Mesodermal cell (in vitro differentiated cells): Measurements from ENCODE around the gene PRDM16.

ENCODE experiments used
- H3K27ac ChIP-seq: 2 replicates; pipeline ENCODE4 v1.7.0; 2013; ENCODE audit warnings: mild to moderate bottlenecking, low read depth, low read length, moderate library complexity; ENCODE audit not compliant: severe bottlenecking
- H3K36me3 ChIP-seq: 2 replicates; pipeline ENCODE4 v1.7.1; 2013; ENCODE audit warnings: mild to moderate bottlenecking, low read length, moderate library complexity; ENCODE audit not compliant: control insufficient read depth, insufficient read depth
- H3K4me1 ChIP-seq: one replicate; pipeline ENCODE4 v1.7.1; 2013; ENCODE audit warnings: mild to moderate bottlenecking, low read length; ENCODE audit not compliant: insufficient read depth, control insufficient read depth, poor library complexity, severe bottlenecking
- H3K4me3 ChIP-seq: 2 replicates; pipeline ENCODE4 v1.7.0; 2013; ENCODE audit warnings: low read length, control low read depth, mild to moderate bottlenecking; ENCODE audit not compliant: insufficient read depth, poor library complexity, severe bottlenecking; ENCODE audit errors: extremely low read depth
- H3K9me3 ChIP-seq: 2 replicates; pipeline ENCODE4 v1.7.1; 2013; ENCODE audit warnings: mild to moderate bottlenecking, low read length, moderate library complexity; ENCODE audit not compliant: control insufficient read depth
- WGBS, 2 experiments: methylation state at CpG; one replicate each; pipeline ENCODE4 v1.1.5; 2013; ENCODE audit warnings: missing lambda C conversion rate in 2 of 2; ENCODE audit not compliant: insufficient coverage in 2 of 2; 5-methylcytosine and 5-hydroxymethylcytosine counted together

PRDM16 gene

DNA sequence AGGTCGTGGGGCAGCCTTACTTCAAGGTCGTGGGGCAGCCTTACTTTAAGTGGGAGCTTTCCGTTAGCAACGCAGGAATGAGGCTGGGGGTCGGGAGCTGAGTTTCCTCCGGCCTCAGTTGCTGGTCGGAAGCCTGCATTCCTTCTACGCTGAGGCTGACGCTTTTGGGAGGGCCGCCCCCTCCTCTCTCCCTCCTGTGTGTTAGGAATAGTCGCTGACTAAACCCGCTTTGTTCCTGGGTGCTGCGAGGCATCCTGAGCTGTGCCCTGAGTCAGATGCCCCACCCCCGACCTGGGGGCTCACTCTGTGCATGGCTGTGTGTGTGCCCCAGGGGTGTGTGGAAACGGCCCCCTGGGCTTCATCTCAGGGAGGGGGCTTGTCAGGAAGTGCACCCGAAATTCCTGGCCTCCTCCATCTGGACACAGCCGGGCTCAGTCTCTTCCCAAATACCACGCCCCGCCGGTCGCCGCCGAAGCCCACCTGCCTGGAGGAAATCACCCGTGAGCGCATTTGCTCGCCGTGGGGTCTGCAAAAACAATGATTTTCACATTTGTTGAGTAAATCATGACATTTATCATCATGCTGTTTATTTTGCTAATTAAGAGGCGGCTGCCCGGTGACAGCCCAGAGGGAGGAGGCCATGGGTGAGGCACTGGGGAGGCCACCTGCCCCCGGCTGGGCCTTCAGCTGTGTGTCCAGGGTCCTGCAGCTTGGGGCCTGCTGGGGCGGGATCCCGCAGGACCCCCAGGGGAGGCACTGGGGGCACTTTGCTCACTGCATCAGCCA lies 121.4 kb downstream of the PRDM16 start:
- peaks cover 11% of the 10 kb centered on the region for H3K4me1 ChIP-seq
- H3K4me3 ChIP-seq: no peak overlapping the region
- no peak overlapping the region for H3K27ac ChIP-seq
- no peaks in the 10 kb centered on the region for H3K36me3 ChIP-seq
- WGBS, 2 experiments: 64 to 65% methylated on average over 25 to 28 of the region's 32 CpGs
- no peaks in the 10 kb centered on the region for H3K9me3 ChIP-seq

DNA sequence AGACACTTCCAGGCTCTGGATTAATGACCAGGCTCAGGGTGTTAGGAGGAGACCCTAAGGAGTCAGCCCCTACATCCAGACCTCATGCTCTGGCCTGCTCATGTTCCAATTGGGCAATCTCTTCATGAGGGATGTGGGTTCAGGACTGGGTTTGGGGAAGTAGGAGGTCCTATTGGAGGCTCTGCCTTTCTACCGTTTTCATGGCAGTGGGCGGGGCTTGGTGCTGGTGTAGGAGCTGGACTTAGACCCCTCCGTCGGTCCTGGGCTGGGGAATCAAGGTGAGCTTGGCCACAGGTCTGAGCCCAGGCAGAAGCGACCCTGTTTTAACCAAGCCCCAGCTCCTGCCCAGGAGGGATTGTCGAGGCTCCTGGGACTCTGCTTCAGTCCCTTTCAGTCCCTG lies 123.4 kb downstream of the PRDM16 start:
- Histone ChIP-seq H3K9me3 (no peaks in the 10 kb centered on the region), H3K27ac (no peak overlapping the region), H3K4me1 (peaks cover 6% of the 10 kb centered on the region), H3K36me3 (no peaks in the 10 kb centered on the region), H3K4me3 (no peak overlapping the region)
- WGBS, 2 experiments: 88% methylated on average over 5 to 6 of the region's 6 CpGs

DNA sequence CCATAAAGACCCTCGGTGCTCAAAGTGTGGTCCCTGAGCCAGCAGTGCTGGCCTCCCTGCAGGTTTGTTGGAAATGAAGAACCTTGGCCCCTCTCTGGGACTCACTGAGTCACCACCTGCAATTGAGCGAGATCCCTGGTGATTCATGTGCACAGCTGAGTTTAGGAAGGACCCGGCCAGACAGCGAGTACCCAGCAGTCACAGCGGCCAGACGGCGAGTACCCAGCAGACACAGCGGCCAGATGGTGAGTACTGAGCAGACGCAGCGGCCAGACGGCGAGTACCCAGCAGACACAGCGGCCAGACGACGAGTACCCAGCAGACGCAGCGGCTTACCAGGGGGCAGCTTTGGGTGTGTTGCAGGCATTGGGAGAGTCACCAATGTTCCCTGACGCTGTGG lies 123.8 kb downstream of the PRDM16 start:
- no peaks in the 10 kb centered on the region for H3K36me3 ChIP-seq
- 95 to 96% methylated on average over 18 of the region's 18 CpGs for WGBS, 2 experiments
- H3K9me3 ChIP-seq: no peaks in the 10 kb centered on the region
- H3K27ac ChIP-seq: no peak overlapping the region
- peaks cover 6% of the 10 kb centered on the region for H3K4me1 ChIP-seq
- no peak overlapping the region for H3K4me3 ChIP-seq

DNA sequence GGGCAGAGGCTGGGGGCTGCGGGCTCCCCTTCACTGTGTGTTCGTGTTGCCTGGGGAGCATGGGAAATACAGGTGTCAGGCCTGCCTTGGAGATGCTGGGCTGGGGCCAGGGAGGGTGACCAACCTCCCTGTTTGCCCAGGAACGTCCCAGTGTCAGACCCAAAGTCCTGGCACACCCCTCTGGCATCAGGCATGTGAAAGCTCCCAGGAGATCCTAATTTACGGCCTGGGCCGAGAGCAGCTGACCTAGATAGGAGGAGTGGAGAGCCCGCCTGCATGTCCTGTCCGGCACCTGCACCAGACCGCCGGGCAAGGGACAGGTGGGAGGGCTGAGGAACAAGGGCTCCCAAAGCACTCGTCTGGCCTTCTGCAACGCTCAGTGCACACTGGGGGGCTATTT lies 124.8 kb downstream of the PRDM16 start:
- Histone ChIP-seq H3K4me1 (peaks cover 6% of the 10 kb centered on the region), H3K9me3 (no peaks in the 10 kb centered on the region), H3K27ac (no peak overlapping the region), H3K36me3 (no peaks in the 10 kb centered on the region), H3K4me3 (no peak overlapping the region)
- WGBS, 2 experiments: 89 to 92% methylated on average over 8 to 10 of the region's 11 CpGs

DNA sequence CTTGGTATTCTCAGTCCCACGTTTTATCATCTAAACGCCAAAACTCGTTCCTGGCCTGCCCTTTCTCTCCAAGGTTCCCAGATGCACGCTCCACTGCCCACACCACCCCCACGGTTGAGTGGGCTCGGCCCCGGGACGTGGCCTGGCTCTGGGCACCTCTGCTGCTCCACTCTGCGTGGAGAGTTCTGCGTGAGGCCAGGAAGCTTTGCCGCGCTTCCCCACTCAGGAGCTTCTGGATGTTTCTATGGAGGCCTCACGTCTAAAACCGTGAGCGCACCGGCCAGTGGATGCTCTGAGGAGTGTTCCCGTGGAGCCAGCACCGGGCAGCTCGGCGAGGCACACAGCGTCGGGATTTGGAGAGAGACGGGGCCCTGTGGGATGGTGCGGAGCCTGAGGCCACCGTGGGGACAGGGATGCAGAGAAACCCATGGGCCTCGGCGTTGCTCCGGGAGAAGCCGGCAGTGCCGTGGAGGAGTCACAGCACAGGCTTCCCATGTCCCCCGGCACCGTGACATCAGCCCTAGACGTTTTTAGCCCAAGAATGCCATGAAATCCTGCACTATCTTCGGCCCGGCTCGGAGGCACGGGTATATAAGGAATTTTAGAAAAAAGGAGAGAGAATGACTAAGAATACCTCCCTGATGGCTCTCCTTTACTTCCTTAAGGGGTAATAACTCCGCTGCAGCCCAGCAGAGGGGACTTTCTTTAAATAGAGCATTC lies 125.9 kb downstream of the PRDM16 start:
- Histone ChIP-seq H3K36me3 (no peaks in the 10 kb centered on the region), H3K27ac (no peak overlapping the region), H3K4me3 (no peak overlapping the region), H3K4me1 (peaks cover 6% of the 10 kb centered on the region), H3K9me3 (no peaks in the 10 kb centered on the region)
- 90 to 93% methylated on average over 32 to 37 of the region's 38 CpGs for WGBS, 2 experiments

DNA sequence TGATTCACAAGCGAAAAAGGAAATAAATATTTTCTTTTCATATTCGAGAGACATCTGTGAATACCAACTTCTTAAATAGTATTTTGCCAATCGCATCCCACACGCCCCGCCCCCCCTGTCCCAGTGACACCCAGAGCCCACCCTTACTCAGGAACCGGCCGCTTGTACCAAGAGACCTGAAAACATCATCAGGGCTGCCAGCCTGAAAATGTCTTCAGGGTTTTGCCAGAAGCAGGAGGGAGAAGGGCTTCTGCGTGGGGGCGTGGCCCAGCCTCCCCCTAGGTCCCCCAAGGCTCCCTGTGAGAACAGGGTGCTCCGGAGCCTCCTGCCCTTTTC lies 126.4 kb downstream of the PRDM16 start:
- H3K36me3 ChIP-seq: no peaks in the 10 kb centered on the region
- H3K4me3 ChIP-seq: no peak overlapping the region
- WGBS, 2 experiments: 84 to 86% methylated on average over 4 to 5 of the region's 10 CpGs
- H3K4me1 ChIP-seq: peaks cover 3% of the 10 kb centered on the region
- H3K9me3 ChIP-seq: no peaks in the 10 kb centered on the region
- H3K27ac ChIP-seq: no peak overlapping the region

DNA sequence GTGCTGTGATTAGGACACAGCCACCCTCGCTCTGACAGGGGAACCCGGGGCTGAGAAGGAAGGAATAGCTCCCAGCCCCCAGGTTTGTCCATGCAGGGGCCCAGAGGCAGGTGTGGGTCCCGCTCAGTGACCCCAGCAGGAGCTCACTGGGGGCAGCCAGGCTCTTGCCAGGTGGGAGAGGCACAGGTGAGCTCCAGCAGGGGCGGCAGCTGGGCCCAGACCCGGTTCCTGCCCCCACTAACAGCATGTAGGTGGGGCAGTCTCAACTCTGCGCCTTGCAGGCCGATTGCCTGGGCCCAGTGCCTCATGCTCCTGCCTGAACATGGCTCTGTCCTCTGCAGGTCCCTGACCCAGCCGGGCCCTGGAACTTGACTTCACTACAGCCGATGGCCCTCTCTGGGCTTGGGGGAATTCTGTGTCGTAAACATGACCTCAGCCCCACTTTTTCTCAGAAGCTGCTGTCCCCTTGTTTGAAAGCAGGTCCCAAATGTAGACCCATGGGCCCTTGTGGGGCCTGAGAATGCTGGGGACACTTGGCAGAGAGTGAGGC lies 127.0 kb downstream of the PRDM16 start:
- Histone ChIP-seq H3K4me3 (no peak overlapping the region), H3K4me1 (no peaks in the 10 kb centered on the region), H3K27ac (no peak overlapping the region), H3K36me3 (no peaks in the 10 kb centered on the region), H3K9me3 (no peaks in the 10 kb centered on the region)
- 89 to 93% methylated on average over 9 to 10 of the region's 10 CpGs for WGBS, 2 experiments

DNA sequence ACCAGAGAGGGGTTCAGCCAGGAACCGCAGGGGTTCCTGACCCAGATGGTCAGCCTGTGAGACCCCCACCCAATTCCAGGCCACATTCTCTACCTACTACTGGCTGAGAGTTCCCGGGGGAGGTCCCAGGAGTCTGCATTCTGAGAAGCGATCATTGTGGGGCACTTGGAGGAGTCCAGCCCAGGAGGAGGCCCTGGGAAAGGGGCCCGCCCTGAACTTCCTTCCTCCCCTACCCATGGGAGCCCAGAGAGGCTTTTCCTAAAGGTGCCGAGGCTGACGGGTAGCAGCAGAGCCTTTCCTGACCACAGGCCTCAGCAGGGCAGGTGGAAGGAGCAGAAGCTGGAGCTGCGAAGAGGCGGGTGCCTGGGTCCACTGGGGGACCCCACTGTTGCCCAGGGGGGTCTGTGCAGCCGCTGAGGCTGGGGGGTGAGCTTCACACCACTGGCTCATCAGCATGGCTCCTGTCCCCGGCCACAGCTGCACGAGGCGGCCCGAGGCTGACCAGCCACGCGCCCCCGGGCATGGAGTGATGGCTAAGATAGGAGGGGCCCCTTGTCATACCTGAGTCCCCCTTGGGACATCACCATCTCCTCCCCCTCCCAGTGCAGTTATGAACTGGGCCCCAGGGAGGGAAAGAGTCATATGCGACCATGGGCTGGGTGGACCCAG lies 127.7 kb downstream of the PRDM16 start:
- no peak overlapping the region for H3K27ac ChIP-seq
- H3K4me1 ChIP-seq: no peaks in the 10 kb centered on the region
- H3K9me3 ChIP-seq: no peaks in the 10 kb centered on the region
- WGBS, 2 experiments: 89 to 94% methylated on average over 8 to 13 of the region's 17 CpGs
- H3K36me3 ChIP-seq: no peaks in the 10 kb centered on the region
- no peak overlapping the region for H3K4me3 ChIP-seq

DNA sequence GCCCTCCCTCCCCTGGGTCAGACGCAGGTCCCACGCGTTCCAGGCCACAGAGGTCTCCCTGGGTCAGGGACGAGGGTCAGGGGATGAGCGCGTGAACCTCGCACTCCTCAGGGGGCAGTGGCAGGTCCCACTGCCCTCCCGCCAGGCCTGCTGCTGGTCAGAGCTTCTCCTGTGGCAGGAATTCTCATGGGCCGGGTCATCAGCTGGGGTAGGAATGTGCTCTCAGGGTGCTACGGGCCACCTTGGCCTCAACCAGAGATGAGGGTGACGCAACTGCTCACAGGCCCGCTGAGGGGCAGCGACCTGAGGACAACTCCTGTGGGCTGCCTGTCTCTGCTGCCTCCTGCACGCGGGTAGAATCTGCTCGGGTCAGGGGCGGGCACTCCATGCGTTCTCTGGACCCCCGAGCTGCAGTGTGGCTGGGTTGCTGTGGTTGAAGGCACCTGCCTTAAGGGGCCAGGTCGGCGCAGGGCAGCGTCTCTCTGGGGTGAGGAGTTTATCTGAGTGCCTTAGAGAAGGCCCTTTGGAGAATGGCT lies 128.8 kb downstream of the PRDM16 start:
- WGBS, 2 experiments: 90 to 93% methylated on average over 21 to 22 of the region's 22 CpGs

DNA sequence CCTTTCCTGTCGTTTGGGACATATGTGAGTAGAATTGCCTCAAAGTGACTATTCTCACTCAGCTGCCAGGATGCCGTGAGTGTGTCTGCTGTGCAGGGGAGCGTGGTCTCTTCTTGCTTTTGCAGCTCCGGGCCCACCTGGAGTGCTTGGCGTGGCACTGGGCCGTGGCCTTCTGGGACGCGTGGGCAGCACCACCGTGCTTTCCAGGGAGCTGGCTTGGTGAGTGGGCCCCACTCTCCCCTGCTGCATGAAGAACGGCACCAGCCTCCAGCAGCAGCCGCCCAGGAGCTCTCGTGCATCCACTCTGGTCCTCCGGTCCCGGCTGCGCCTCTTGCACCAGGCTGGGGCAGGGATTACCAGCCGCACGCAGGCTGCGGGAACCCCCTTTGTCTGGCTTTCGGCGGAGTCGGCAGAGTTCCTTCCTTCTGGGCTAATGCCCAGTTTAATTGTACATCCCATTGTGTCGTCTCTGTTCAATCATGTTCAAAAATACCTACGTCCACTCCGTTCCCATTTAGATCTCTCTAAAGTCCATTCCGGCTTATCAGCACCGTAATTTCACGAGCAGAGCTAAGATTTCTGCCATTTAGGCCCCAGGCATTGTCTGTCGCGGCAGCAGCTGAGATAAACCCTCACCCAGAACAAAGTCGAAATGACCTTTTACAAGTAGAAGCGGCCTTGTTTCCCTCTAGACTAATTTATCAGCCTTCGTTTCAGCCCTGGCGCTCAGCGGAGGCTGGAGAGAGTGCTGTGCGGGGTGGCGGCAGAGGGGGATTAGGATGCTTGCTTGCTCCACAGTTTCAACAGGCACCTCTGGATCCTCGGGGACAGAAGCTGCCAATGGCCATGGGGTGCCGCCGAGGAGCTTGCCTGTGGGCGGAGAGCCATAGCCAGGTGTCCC lies 129.6 kb downstream of the PRDM16 start:
- 94% methylated on average over 35 to 36 of the region's 40 CpGs for WGBS, 2 experiments
- Histone ChIP-seq H3K4me1 (no peaks in the 10 kb centered on the region), H3K27ac (peak overlapping the region; percentile 16), H3K9me3 (no peaks in the 10 kb centered on the region), H3K36me3 (no peaks in the 10 kb centered on the region), H3K4me3 (no peak overlapping the region)

More for the DNA sequence above, 128.8 kb downstream of the PRDM16 start:
- H3K36me3 ChIP-seq: no peaks in the 10 kb centered on the region
- no peak overlapping the region for H3K4me3 ChIP-seq
- H3K4me1 ChIP-seq: no peaks in the 10 kb centered on the region
- no peaks in the 10 kb centered on the region for H3K9me3 ChIP-seq
- no peak overlapping the region for H3K27ac ChIP-seq
